HG03520 (cell line): ENCODE measurements around the gene PROS1.
"Not testable (repeated sequence)": the region's sequence is repeated elsewhere in the genome, so short reads cannot be mapped to it uniquely, and the experiment has no call there.

Source experiments
- ATAC-seq: cut with Tn5 transposase; IDR thresholded peaks from one replicate; pipeline ENCODE4 v1.9.1; 2021; ENCODE audit warnings: mild to moderate bottlenecking, moderate library complexity; ENCODE audit not compliant: unreplicated experiment

Gene PROS1

DNA sequence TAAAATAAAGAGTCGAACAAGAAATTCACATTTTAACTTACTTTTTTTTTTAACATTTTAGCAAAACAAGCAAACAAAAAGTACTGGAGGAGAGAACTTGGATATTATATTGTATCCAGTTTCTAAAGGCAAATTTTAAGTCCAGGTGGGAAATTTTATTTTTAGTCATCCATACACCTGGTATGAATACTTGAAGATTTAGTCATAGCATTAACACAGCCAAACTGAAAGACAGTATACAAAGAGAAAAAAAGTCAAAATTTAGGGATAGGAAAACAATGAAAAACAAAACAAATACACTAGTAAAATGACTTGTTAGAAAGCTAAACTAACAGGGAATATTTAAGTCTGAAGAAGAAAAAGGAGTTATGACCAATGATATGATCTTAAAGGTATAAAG, 69.1 kb downstream of the PROS1 start:
- ATAC-seq, result no peak

DNA sequence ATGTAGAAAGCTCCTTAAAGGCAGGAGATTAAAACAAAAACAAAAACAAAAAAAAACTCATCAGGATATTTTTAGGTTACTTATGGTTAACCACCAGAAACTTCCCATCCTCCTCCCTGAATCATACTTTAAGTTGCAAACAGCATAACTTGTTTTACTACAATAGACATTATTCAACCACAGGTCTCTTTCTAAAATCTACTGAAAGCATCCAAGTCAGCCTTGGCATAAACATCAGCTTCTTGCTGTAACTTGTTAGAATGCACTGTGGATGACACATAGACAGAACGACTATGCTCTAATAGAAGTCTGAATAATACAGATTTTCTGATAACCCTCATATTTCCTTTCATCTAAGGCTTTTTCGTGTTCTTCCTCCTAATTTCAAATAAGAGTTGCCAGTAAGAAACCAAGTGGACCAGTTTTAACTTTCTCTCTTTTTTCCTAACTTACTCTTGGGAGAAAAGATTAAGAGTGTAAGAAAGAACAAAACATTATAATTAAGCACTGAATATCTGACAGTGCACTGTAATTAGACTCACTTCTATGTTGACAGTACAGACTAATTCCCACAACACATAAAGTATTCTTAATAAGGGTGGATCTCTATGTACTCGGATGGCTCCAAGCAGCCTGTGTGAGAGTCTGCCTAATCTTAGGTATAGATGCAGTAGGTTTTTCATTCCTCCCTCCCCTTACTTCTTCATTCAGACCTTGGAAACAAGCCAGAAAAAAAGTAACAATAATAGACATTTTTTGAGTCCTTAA, 95.3 kb downstream of the PROS1 start:
- ATAC-seq, result not testable (repeated sequence)

DNA sequence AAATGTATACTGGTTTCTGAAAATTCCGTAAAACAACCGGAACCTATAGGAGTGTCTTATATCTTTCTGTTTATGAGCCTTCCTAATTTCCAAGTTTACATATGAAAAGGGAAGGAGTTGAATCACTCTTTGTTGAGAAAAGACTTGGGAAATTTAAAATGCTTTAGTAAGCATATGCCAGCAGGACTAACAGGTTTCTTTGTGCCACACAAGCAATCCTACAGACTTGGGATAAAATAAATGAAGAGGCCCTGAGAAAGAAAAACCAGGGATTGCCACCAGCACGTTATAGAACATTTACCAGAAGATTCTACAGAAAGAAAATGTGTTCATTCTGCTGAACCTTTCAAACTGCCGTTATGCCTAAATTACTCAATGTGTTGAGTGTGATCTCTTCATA, 96.3 kb downstream of the PROS1 start:
- not testable (repeated sequence) for ATAC-seq

DNA sequence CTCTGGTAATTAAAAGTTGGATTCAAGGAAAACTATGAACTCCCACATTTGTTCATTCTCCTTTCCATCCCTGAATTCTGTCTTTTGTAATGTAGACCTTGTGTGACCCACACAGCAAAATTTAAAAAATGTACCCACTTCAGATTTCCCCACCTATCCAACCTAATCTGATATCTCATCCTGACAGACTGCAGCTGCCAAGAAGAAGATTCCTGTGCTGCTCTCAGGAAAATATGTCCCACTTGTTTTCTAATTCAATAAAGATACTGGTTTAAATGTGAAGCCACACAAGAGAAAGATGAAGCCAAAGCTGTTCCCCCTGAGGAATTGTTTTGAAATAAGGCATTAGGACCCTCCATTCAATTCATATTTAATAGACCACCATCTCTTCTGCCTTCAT, 100.3 kb downstream of the PROS1 start:
- not testable (repeated sequence) for ATAC-seq

DNA sequence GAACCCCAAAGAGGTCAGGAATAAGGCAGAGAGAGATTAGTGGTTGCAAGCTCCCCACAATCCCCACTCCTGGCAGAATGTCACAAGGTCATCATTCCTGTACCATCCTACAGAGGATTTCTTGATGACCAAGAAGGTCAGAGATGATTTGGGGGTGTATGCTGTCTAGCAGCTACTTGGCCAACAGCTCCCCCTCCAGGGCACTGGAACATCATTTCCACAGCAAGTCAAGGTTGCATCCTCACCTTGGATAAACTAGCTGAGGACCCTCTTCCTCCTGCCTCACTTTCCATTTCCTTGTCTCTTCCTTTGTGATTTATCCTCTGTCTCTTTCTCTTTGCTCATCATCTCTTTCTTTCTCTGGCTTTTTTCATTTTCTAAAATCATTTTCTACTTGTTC, 106.3 kb downstream of the PROS1 start:
- no peak for ATAC-seq

DNA sequence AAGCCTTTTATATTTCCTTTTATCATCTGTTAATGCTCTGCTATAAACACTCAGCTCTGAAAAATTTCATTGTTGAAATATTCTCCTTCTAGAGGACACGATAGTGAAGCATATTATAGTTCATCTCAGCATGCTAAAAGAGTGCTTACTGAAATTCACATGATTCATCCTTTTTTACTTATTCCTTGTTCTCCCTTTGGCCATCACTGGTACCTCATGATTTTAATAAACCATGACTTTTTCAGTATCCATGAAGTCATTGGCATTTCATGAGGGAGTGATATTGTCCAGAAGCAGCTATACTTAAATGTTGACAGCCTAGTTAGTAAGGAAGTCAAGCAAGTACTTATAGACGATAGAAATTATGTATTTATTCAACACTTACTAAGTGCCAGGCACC, 112.7 kb downstream of the PROS1 start:
- no peak for ATAC-seq

DNA sequence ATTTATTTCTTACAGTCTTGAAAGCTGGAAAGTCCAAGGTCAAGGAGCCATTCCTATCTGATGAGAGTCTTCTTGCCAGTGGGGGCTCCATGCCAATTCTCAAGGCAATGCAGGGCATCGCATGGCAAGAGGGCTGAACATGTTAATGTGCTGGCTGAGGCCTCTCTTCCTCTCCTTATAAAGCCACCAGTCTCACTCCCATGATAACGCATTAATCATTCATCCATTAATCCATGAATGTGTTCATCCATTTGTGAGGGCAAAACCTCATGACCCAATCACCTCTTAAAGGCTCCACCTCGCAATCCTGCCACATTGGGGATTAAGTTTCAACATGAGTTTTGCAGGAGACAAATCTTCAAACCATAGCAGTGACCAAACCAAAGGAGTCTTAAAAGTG, 118.3 kb downstream of the PROS1 start:
- ATAC-seq, result no peak

DNA sequence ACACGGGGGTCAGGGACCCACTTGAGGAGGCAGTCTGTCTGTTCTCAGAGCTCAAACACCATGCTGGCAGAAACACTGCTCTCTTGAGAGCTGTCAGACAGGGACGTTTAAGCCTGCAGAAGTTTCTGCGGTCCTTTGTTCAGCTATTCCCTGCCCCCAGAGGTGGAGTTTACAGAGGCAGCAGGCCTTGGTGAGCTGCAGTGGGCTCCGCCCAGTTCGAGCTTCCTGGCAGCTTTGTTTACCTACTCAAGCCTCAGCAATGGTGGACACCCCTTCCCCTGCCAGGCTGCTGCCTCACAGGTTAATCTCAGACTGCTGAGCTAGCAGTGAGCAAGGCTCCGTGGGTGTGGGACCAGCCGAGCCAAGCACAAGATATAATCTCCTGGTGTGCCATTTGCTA, 121.5 kb downstream of the PROS1 start:
- ATAC-seq, result not testable (repeated sequence)

DNA sequence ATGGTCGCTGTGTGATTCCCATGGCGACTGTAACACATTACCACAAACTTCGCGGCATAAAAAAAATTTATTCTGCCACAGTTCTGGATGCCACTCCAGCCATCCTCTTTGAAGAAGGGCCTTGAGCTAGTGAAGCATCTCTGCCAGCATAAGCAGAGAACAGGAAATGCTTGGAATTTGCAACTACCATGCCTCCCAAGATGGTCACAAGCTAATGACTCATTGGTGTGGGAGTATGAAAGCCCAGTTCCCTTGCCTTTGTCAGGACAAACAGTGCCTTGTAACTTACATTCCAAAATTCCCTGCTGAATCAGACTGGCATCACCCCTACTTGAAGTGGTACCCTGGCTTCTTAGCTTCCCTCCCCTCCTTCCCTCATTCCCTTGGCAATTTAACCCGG, 129.7 kb downstream of the PROS1 start:
- ATAC-seq, result no peak

DNA sequence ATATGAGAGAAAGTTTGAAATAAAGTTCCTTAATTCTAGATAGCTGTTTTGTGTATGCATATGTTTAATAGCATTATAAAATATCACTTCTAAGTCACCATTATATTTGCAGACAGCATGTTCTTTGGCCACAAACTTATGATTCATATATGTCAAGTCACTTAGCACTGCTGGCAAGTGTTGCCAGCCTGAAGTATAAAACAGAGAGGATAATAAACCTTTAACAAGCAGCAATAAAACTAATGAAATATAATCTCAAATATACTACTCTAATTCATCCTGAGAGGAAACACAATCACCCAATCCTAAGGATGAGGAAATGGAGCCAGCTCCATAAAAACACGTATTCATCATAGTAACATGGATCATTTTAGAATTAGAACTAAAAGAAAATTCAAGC, 134.5 kb downstream of the PROS1 start:
- ATAC-seq, result not testable (repeated sequence)
